GM19025 (cell line): ENCODE results near the gene ABCA4.

Experiments
- ATAC-seq: cut with Tn5 transposase; IDR thresholded peaks from one replicate; pipeline ENCODE4 v1.9.1; 2021; ENCODE audit warnings: mild to moderate bottlenecking, low read depth, moderate library complexity; ENCODE audit not compliant: unreplicated experiment

Gene ABCA4

GRCh38 chr1:94124538-94124937 is 3.6 kb upstream of the ABCA4 start:
- no peak for ATAC-seq

- ATAC-seq = no peak
These were observed 1.4 kb upstream of the ABCA4 start for GRCh38 chr1:94122201-94122970.

- no peak for ATAC-seq
These were observed 468 bp upstream of the ABCA4 start for GRCh38 chr1:94121411-94121821.

GRCh38 chr1:94120570-94120901 is 412 bp downstream of the ABCA4 start:
- no peak for ATAC-seq

- no peak for ATAC-seq
These were observed 965 bp downstream of the ABCA4 start for GRCh38 chr1:94119796-94120569.

GRCh38 chr1:94119306-94119705 is 1.6 kb downstream of the ABCA4 start:
- no peak for ATAC-seq

GRCh38 chr1:94118471-94118870 is 2.5 kb downstream of the ABCA4 start:
- ATAC-seq = no peak

GRCh38 chr1:94118013-94118412 is 2.9 kb downstream of the ABCA4 start:
- ATAC-seq = no peak

- no peak for ATAC-seq
These were observed 3.6 kb downstream of the ABCA4 start for GRCh38 chr1:94117259-94117851.

GRCh38 chr1:94115900-94116436 is 5.0 kb downstream of the ABCA4 start:
- ATAC-seq = no peak

- ATAC-seq = no peak
These were observed 5.6 kb downstream of the ABCA4 start for GRCh38 chr1:94115254-94115899.

- no peak for ATAC-seq
These were observed 7.2 kb downstream of the ABCA4 start for GRCh38 chr1:94113589-94114226.

- ATAC-seq = peak; percentile 76
These were observed 9.1 kb downstream of the ABCA4 start for GRCh38 chr1:94111879-94112278.

GRCh38 chr1:94110946-94111740 is 9.8 kb downstream of the ABCA4 start:
- ATAC-seq = no peak

GRCh38 chr1:94110021-94110761 is 10.8 kb downstream of the ABCA4 start:
- no peak for ATAC-seq

GRCh38 chr1:94109478-94109877 is 11.5 kb downstream of the ABCA4 start:
- ATAC-seq = no peak

GRCh38 chr1:94107141-94107540 is 13.8 kb downstream of the ABCA4 start:
- no peak for ATAC-seq

- ATAC-seq = no peak
These were observed 14.2 kb downstream of the ABCA4 start for GRCh38 chr1:94106716-94107115.

- ATAC-seq = no peak
These were observed 14.9 kb downstream of the ABCA4 start for GRCh38 chr1:94105957-94106529.
